ENCODE measurements around the gene COQ7. TPM values are rescaled to one million over a fixed set of nuclear protein-coding genes. Genes with fewer than 3 reads are reported as not detected.
A peak's percentile ranks its signal among the peaks of the same experiment; 100 is the strongest.

Gene COQ7
- total and polyA plus RNA-seq, 12 donors, result 21.3 to 52.9 (median 41.9) TPM

DNA sequence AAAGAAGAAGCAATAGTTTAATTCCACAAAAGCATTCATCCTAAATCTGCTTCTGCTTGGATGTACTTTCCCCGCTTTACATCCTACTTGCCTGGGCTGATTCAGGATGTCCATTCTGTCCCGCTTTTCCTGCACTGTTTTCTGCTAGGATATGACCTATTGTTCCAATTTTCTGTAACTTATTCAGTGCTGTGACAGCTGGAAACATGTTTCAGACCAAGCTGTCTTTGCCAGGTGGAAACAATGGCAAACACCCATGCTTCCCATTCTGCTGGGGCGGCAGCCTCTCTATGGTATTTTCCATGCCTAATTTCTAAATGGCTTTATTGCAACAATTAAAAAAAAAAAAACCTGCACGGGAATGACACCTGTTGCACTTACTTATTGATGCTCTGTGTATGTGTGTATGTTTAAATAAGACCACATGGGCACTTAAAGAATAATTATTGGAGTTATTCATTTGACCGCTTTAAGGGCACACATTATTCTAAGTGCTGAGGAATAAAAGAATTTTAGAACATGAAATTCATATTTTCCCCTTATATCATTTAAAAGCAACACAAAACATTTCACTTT is 21.0 kb downstream of the COQ7 start:
- ATAC-seq, result no peak
- H3K27ac ChIP-seq, result peak overlapping the region in 2 of 10 donors; percentile 19 to 50
- TF ChIP-seq, protein P1, sequence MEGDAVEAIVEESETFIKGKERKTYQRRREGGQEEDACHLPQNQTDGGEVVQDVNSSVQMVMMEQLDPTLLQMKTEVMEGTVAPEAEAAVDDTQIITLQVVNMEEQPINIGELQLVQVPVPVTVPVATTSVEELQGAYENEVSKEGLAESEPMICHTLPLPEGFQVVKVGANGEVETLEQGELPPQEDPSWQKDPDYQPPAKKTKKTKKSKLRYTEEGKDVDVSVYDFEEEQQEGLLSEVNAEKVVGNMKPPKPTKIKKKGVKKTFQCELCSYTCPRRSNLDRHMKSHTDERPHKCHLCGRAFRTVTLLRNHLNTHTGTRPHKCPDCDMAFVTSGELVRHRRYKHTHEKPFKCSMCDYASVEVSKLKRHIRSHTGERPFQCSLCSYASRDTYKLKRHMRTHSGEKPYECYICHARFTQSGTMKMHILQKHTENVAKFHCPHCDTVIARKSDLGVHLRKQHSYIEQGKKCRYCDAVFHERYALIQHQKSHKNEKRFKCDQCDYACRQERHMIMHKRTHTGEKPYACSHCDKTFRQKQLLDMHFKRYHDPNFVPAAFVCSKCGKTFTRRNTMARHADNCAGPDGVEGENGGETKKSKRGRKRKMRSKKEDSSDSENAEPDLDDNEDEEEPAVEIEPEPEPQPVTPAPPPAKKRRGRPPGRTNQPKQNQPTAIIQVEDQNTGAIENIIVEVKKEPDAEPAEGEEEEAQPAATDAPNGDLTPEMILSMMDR (IDR thresholded peaks at IDR 0.05), result no peak
- H3K4me3 ChIP-seq, result no peak overlapping the region
- intact Hi-C loops (cut with DNase I), result loop anchor here in 9 of 10 donors (5.0 to 10.0 kb wide), 8 partner anchors 76 to 419 kb away; partner anchors contain the start of gene SYT17 (in 2 of the 9)
- H3K9me3 ChIP-seq, result peaks cover 0 to 4% (median 0%) of the 10 kb centered on the region in 11 donors
- WGBS, 2 donors, result 74 to 76% methylated on average over 5 of the region's 5 CpGs
- no peak for DNase-seq
- peaks cover 0 to 39% (median 11%) of the 10 kb centered on the region in 9 donors for H3K4me1 ChIP-seq
- H3K27me3 ChIP-seq, result peaks cover 0 to 13% (median 0%) of the 10 kb centered on the region in 7 donors
- no peaks in the 10 kb centered on the region for H3K36me3 ChIP-seq

- WGBS, 2 donors, result 66 to 76% methylated on average over 3 of the region's 3 CpGs
- no peak for ATAC-seq
- TF ChIP-seq, protein P1 (IDR thresholded peaks at IDR 0.05), result no peak
These were observed 22.1 kb downstream of the COQ7 start for GRCh38 chr16:19089410-19089955.

GRCh38 chr16:19090916-19091315 is 23.5 kb downstream of the COQ7 start:
- TF ChIP-seq, protein P1 (IDR thresholded peaks at IDR 0.05), result no peak
- DNase-seq (no peak), ATAC-seq (no peak)
- no peak overlapping the region for H3K4me3 ChIP-seq
- WGBS, 2 donors, result 95 to 98% methylated on average over 6 of the region's 6 CpGs
- intact Hi-C loops (cut with DNase I), result no loop called here
- H3K9me3 ChIP-seq, result peaks cover 0 to 4% (median 0%) of the 10 kb centered on the region in 11 donors
- H3K27me3 ChIP-seq, result peaks cover 0 to 5% (median 0%) of the 10 kb centered on the region in 7 donors
- peaks cover 0 to 34% (median 5%) of the 10 kb centered on the region in 9 donors for H3K4me1 ChIP-seq
- H3K36me3 ChIP-seq, result no peaks in the 10 kb centered on the region
- no peak overlapping the region for H3K27ac ChIP-seq

More at GRCh38 chr16:19089410-19089955, 22.1 kb downstream of the COQ7 start:
- DNase-seq, result no peak
- Histone ChIP-seq H3K4me1 (peaks cover 0 to 39% (median 11%) of the 10 kb centered on the region in 9 donors), H3K27ac (no peak overlapping the region), H3K27me3 (peaks cover 0 to 13% (median 0%) of the 10 kb centered on the region in 7 donors), H3K9me3 (peaks cover 0 to 4% (median 0%) of the 10 kb centered on the region in 11 donors), H3K4me3 (no peak overlapping the region), H3K36me3 (no peaks in the 10 kb centered on the region)
- intact Hi-C loops (cut with DNase I), result loop anchor here in 9 of 10 donors (5.0 to 10.0 kb wide), 8 partner anchors 75 to 418 kb away; partner anchors contain the start of gene SYT17 (in 2 of the 9)

DNA sequence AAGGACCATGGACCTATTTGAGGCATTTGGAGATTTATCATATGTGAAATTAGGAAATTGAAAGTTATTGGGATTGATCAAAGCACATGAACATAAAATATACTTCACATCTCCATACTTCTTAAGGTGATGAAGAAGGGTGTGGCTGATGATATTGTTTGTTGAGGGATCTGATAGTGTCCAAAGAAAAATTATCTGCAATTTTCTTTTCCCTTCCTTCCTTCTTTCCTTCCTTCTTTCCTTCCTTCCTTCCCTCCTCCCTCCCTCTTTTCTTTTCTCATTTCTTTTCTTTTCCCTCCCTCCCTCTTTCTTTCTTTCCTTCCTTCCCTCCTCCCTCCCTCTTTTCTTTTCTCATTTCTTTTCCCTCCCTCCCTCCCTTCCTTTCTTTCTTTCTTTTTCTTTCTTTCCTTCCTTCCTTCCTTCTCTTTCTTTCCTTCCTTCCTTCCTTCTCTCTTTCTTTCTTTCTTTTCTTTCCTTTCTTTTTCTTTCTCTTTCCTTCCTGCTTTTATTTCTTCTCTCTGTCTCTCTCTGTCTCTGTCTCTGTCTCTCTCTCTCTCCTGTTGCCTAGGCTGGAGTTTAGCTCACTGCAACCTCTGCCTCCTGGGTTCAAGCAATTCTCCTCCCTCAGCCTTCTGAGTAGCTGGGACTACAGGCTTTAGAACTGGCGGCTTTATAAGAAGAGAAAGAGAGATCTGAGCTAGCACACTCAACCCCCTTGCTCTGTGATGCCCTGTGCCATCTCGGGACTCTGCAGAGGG is 25.4 kb downstream of the COQ7 start:
- DNase-seq, result no peak
- TF ChIP-seq, protein P1 (IDR thresholded peaks at IDR 0.05), result no peak
- Histone ChIP-seq H3K27me3 (no peaks in the 10 kb centered on the region), H3K9me3 (peaks cover 0 to 4% (median 0%) of the 10 kb centered on the region in 11 donors), H3K4me1 (peaks cover 0 to 14% (median 0%) of the 10 kb centered on the region in 9 donors), H3K36me3 (no peaks in the 10 kb centered on the region), H3K4me3 (no peak overlapping the region), H3K27ac (peak overlapping the region in 3 of 10 donors; percentile 26 to 33 (median 26))
- no peak for ATAC-seq
- intact Hi-C loops (cut with DNase I), result no loop called here
- 80 to 85% methylated on average over 2 of the region's 2 CpGs for WGBS, 2 donors
